HCT116 (cell line): ENCODE measurements around the gene PIKFYVE. TPM values are rescaled to one million over a fixed set of nuclear protein-coding genes. Genes with fewer than 3 reads are reported as not detected.

Experiments used
- ATAC-seq: fragments of 200-7000 bp; cut with Tn5 transposase; 2 replicates; pipeline ENCODE4 v1.9.1; 2020; ENCODE audit warnings: mild to moderate bottlenecking, moderate library complexity
- BruUV-seq: library from RNA; stranded (reverse); fragments of 400-500 nt; replicated peaks from 2 replicates; lab custom pipeline; 2021; lab: Mats Ljungman, UMichigan
- CTCF ChIA-PET: fragments of 300-600 bp; sonication (Branson Sonifier 250); formaldehyde crosslinking; loops from one replicate; lab custom pipeline; 2021; ENCODE audit warnings: antibody characterized with exemption; lab: Charles Lee
- POLR2A ChIA-PET: fragments of 300-600, 350-600 bp; sonication (Branson Sonifier 250); formaldehyde crosslinking; loops from one replicate; lab custom pipeline; 2021; ENCODE audit warnings: antibody characterized with exemption; lab: Charles Lee
- RAD21 ChIA-PET, 2 experiments: fragments of 300-600 bp; sonication (Branson Sonifier 250); formaldehyde crosslinking; loops; one replicate each; lab custom pipeline; 2023; ENCODE audit warnings: low total read pairs in 2 of 2; ENCODE audit not compliant: uncharacterized antibody in 2 of 2, unreplicated experiment in 2 of 2, low non-redundant PET in 1 of 2; lab: Charles Lee
- DNase-seq: peaks from one replicate; pipeline ENCODE4 v3.0.0-alpha.2; 2010; ENCODE audit warnings: low read depth, low spot score
- H2AFZ ChIP-seq: fragments of 200-600 bp; shearing (Covaris generic), sonication (generic); 2 replicates; pipeline ENCODE4 v1.6.1; 2017; ENCODE audit warnings: low read depth, mixed run types, mixed read lengths, antibody characterized with exemption, low read length; ENCODE audit not compliant: poor library complexity, severe bottlenecking
- H3K27ac ChIP-seq: 2 replicates; pipeline ENCODE4 v1.5.1; 2012; ENCODE audit warnings: low read depth, low read length
- H3K27me3 ChIP-seq: fragments of 200-600 bp; sonication (generic); 2 replicates; pipeline ENCODE4 v1.6.1; 2016; ENCODE audit warnings: mixed run types, low read length, mixed read lengths; ENCODE audit not compliant: insufficient read depth
- H3K36me3 ChIP-seq, 2 experiments: fragments of 200-500 bp in 1 of 2; fragments of 200-600 bp in 1 of 2; sonication (Bioruptor generic) in 1 of 2; sonication (generic) in 1 of 2; 2 replicates each; pipeline versions ENCODE4 v1.5.1 to v1.6.1; 2014 to 2016; ENCODE audit warnings: low read length in 2 of 2, inconsistent platforms in 1 of 2, mixed read lengths in 1 of 2, mixed run types in 1 of 2; ENCODE audit not compliant: insufficient read depth in 2 of 2, control insufficient read depth in 1 of 2
- H3K4me1 ChIP-seq, 2 experiments: fragments of 200-600 bp in 1 of 2; sonication (generic) in 1 of 2; 2 replicates each; pipeline versions ENCODE4 v1.5.1 to v1.6.1; 2012 to 2017; ENCODE audit warnings: low read length in 2 of 2, inconsistent platforms in 1 of 2, mild to moderate bottlenecking in 1 of 2, mixed read lengths in 1 of 2, mixed run types in 1 of 2, moderate library complexity in 1 of 2; ENCODE audit not compliant: insufficient read depth in 2 of 2, control insufficient read depth in 1 of 2
- H3K4me2 ChIP-seq: fragments of 200-600 bp; sonication (generic); 2 replicates; pipeline ENCODE4 v1.6.1; 2017; ENCODE audit warnings: mixed run types, low read length, mixed read lengths
- H3K4me3 ChIP-seq, 2 experiments: fragments of 200-600 bp in 1 of 2; sonication (generic) in 1 of 2; replicated peaks in 1 of 2; 2 replicates each; pipeline ENCODE4 v1.5.1; 2011 to 2016; ENCODE audit warnings: low read length in 2 of 2, control low read depth in 1 of 2, low read depth in 1 of 2, mild to moderate bottlenecking in 1 of 2, mixed read lengths in 1 of 2, mixed run types in 1 of 2
- H3K79me2 ChIP-seq: fragments of 200-600 bp; sonication (generic); 2 replicates; pipeline ENCODE4 v1.6.1; 2017; ENCODE audit warnings: mild to moderate bottlenecking, mixed run types, low read length, moderate library complexity, mixed read lengths; ENCODE audit not compliant: insufficient read depth
- H3K9ac ChIP-seq: fragments of 200-600 bp; sonication (generic); 2 replicates; pipeline ENCODE4 v1.6.1; 2016; ENCODE audit warnings: low read length, mixed read lengths
- H3K9me2 ChIP-seq: fragments of 200-600 bp; sonication (generic), shearing (Covaris generic); 2 replicates; pipeline ENCODE4 v1.6.1; 2017; ENCODE audit warnings: mixed run types, mild to moderate bottlenecking, moderate library complexity; ENCODE audit not compliant: insufficient read depth
- H3K9me3 ChIP-seq, 2 experiments: fragments of 200-500 bp in 1 of 2; fragments of 200-600 bp in 1 of 2; sonication (Bioruptor generic) in 1 of 2; sonication (generic) in 1 of 2; 2 replicates each; pipeline ENCODE4 v1.6.1; 2014 to 2017; ENCODE audit warnings: low read length in 2 of 2, mixed read lengths in 2 of 2, inconsistent platforms in 1 of 2, low read depth in 1 of 2, mild to moderate bottlenecking in 1 of 2, mixed run types in 1 of 2, moderate library complexity in 1 of 2; ENCODE audit not compliant: control insufficient read depth in 1 of 2, insufficient read depth in 1 of 2
- H4K20me1 ChIP-seq: fragments of 200-600 bp; sonication (generic), shearing (Covaris generic); 2 replicates; pipeline ENCODE4 v1.6.1; 2017; ENCODE audit warnings: mixed run types, mild to moderate bottlenecking, moderate library complexity; ENCODE audit not compliant: insufficient read depth
- ATF3 ChIP-seq: IDR thresholded peaks from 2 replicates; pipeline ENCODE4 v1.6.1; 2012
- CBX3 ChIP-seq: IDR thresholded peaks from 2 replicates; pipeline ENCODE4 v1.6.1; 2012; ENCODE audit warnings: low read depth
- EZH2phosphoT487 ChIP-seq: fragments of 200-600 bp; IDR thresholded peaks from 2 replicates; pipeline ENCODE4 v1.6.1; 2018; ENCODE audit warnings: antibody characterized with exemption, borderline replicate concordance
- FOSL1 ChIP-seq: IDR thresholded peaks from 2 replicates; pipeline ENCODE4 v1.6.1; 2012; ENCODE audit warnings: low read depth
- JUND ChIP-seq: IDR thresholded peaks from 2 replicates; pipeline ENCODE4 v1.6.1; 2012
- MAX ChIP-seq: IDR thresholded peaks from 2 replicates; pipeline ENCODE4 v1.6.1; 2012
- POLR2A ChIP-seq: IDR thresholded peaks from 2 replicates; pipeline ENCODE4 v1.7.0; 2011; ENCODE audit warnings: borderline replicate concordance; ENCODE audit not compliant: insufficient read depth, insufficient read length; ENCODE audit errors: extremely low read depth
- POLR2AphosphoS5 ChIP-seq: IDR thresholded peaks from 2 replicates; pipeline ENCODE4 v1.6.1; 2011; ENCODE audit warnings: mild to moderate bottlenecking, low read depth, low read length, moderate library complexity
- RAD21 ChIP-seq: IDR thresholded peaks from 2 replicates; pipeline ENCODE4 v1.6.1; 2012; ENCODE audit warnings: low read depth, mild to moderate bottlenecking
- REST ChIP-seq: IDR thresholded peaks from 2 replicates; pipeline ENCODE4 v1.6.1; 2012; ENCODE audit warnings: low read depth
- SP1 ChIP-seq: IDR thresholded peaks from 2 replicates; pipeline ENCODE4 v1.6.1; 2012; ENCODE audit warnings: low read depth
- TCF7L2 ChIP-seq: IDR thresholded peaks from 2 replicates; pipeline ENCODE4 v1.7.0; 2011; ENCODE audit warnings: borderline replicate concordance, inconsistent platforms; ENCODE audit not compliant: insufficient read depth, insufficient read length; ENCODE audit errors: extremely low read depth
- YY1 ChIP-seq: IDR thresholded peaks from 2 replicates; pipeline ENCODE4 v1.6.1; 2011; ENCODE audit warnings: low read length, low read depth, moderate library complexity, mild to moderate bottlenecking; ENCODE audit not compliant: insufficient replicate concordance; ENCODE audit errors: extremely low read depth
- ZBTB33 ChIP-seq: IDR thresholded peaks from 2 replicates; pipeline ENCODE4 v1.6.1; 2011; ENCODE audit warnings: mild to moderate bottlenecking, low read length, moderate library complexity; ENCODE audit not compliant: insufficient replicate concordance; ENCODE audit errors: extremely low read depth
- ZFX ChIP-seq: fragments of 450-650 bp; IDR thresholded peaks from 2 replicates; pipeline ENCODE4 v1.6.1; 2017
- intact Hi-C: fragments of 100-400 bp; cut with micrococcal nuclease; formaldehyde crosslinking; loops from 2 replicates; pipeline ENCODE4 v1.10.0; 2022
- total RNA-seq: library from RNA; stranded (reverse); gene quantifications from one replicate; pipeline ENCODE4 v1.2.1, GENCODE V29; 2021; ENCODE audit not compliant: unreplicated experiment
- TF ChIP-seq, protein P1 (sequence below), 3 experiments: fragments of 200-600 bp in 1 of 3; sonication (generic) in 1 of 3; IDR thresholded peaks in 2 of 3; conservative IDR thresholded peaks in 1 of 3; 2 replicates each; pipeline ENCODE4 v1.5.1; 2012 to 2017; ENCODE audit warnings: low read depth in 2 of 3, low read length in 2 of 3, antibody characterized with exemption in 1 of 3, borderline replicate concordance in 1 of 3, control low read depth in 1 of 3, mild to moderate bottlenecking in 1 of 3, mixed read lengths in 1 of 3, mixed run types in 1 of 3, moderate library complexity in 1 of 3; ENCODE audit not compliant: insufficient read depth in 1 of 3

The PIKFYVE gene
- total RNA-seq, 1 experiment from 2014 or later: 21.8 TPM

GRCh38 chr2:208354964-208355381 is 88.9 kb downstream of the PIKFYVE start:
- no TSS peak for BruUV-seq
- Histone ChIP-seq H3K79me2 (no peaks in the 10 kb centered on the region), H3K4me1 (no peaks in the 10 kb centered on the region), H3K4me3 (no peak overlapping the region), H3K4me2 (no peak overlapping the region), H2AFZ (no peak overlapping the region), H3K27ac (no peak overlapping the region), H3K9ac (no peak overlapping the region), H3K36me3 (peaks cover 14 to 23% of the 10 kb centered on the region in 2 experiments), H4K20me1 (no peaks in the 10 kb centered on the region), H3K27me3 (no peaks in the 10 kb centered on the region), H3K9me2 (no peaks in the 10 kb centered on the region), H3K9me3 (no peaks in the 10 kb centered on the region)
- no peak for TF ChIP-seq EZH2phosphoT487
- TF ChIP-seq SP1: no peak
- no peak for TF ChIP-seq TCF7L2
- TF ChIP-seq JUND: no peak
- no peak for TF ChIP-seq REST
- TF ChIP-seq MAX: no peak
- TF ChIP-seq ZFX: no peak
- TF ChIP-seq FOSL1: no peak
- no peak for TF ChIP-seq ATF3
- TF ChIP-seq POLR2AphosphoS5: no peak
- no peak for TF ChIP-seq ZBTB33
- TF ChIP-seq, protein P1, sequence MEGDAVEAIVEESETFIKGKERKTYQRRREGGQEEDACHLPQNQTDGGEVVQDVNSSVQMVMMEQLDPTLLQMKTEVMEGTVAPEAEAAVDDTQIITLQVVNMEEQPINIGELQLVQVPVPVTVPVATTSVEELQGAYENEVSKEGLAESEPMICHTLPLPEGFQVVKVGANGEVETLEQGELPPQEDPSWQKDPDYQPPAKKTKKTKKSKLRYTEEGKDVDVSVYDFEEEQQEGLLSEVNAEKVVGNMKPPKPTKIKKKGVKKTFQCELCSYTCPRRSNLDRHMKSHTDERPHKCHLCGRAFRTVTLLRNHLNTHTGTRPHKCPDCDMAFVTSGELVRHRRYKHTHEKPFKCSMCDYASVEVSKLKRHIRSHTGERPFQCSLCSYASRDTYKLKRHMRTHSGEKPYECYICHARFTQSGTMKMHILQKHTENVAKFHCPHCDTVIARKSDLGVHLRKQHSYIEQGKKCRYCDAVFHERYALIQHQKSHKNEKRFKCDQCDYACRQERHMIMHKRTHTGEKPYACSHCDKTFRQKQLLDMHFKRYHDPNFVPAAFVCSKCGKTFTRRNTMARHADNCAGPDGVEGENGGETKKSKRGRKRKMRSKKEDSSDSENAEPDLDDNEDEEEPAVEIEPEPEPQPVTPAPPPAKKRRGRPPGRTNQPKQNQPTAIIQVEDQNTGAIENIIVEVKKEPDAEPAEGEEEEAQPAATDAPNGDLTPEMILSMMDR (IDR thresholded peaks at IDR 0.05 in 2 of 3, conservative IDR thresholded peaks at IDR 0.05 in 1 of 3; ENCODE audit: borderline replicate concordance in 1 of 3, insufficient read depth in 1 of 3, low read depth in 2 of 3, low read length in 2 of 3): no peak
- no peak for TF ChIP-seq POLR2A
- no peak for TF ChIP-seq YY1
- no peak for TF ChIP-seq RAD21
- TF ChIP-seq CBX3: no peak
- DNase-seq: no peak
- POLR2A ChIA-PET: no interaction called here
- intact Hi-C loops: no loop called here
- RAD21 ChIA-PET: no interaction called here
- CTCF ChIA-PET: interaction anchor here (1.4 to 1.7 kb wide), 2 partner anchors 19 to 979 kb away, joined by 4 read pairs; no protein-coding TSS in a partner anchor
- no peak for ATAC-seq
